AG10803 (cell line): ENCODE data around the gene RAB3C.

Source experiments
- DNase-seq: peaks from one replicate; pipeline ENCODE4 v3.0.0; 2010; ENCODE audit warnings: low read depth
- H3K4me3 ChIP-seq: 2 replicates; pipeline ENCODE4 v1.5.1; 2011; ENCODE audit warnings: mild to moderate bottlenecking, low read length, control low read depth
- TF ChIP-seq, protein P1 (sequence below): conservative IDR thresholded peaks from 2 replicates; pipeline ENCODE4 v1.5.1; 2011; ENCODE audit warnings: mild to moderate bottlenecking, low read length, control low read depth, inconsistent platforms

RAB3C gene

DNA sequence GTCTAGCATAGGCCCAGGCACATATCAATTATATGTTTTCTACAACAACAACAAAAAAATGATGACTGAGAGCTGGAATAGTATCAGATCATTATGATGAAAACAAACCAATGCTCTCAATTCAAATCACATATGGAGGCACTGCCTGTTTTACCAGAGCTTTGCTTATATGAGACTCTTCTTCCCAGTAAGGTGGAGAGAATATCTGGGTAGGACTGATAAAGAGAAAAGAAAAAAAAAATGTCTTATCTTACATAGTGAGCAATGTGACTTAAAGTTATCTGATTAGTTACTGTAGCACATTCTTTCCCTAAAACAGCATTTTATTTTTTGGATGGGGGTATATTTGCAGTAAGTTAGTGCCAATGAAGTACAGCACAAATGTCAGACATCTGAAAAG lies 154.8 kb downstream of the RAB3C start:
- DNase-seq: no peak
- TF ChIP-seq, protein P1, sequence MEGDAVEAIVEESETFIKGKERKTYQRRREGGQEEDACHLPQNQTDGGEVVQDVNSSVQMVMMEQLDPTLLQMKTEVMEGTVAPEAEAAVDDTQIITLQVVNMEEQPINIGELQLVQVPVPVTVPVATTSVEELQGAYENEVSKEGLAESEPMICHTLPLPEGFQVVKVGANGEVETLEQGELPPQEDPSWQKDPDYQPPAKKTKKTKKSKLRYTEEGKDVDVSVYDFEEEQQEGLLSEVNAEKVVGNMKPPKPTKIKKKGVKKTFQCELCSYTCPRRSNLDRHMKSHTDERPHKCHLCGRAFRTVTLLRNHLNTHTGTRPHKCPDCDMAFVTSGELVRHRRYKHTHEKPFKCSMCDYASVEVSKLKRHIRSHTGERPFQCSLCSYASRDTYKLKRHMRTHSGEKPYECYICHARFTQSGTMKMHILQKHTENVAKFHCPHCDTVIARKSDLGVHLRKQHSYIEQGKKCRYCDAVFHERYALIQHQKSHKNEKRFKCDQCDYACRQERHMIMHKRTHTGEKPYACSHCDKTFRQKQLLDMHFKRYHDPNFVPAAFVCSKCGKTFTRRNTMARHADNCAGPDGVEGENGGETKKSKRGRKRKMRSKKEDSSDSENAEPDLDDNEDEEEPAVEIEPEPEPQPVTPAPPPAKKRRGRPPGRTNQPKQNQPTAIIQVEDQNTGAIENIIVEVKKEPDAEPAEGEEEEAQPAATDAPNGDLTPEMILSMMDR: no peak

DNA sequence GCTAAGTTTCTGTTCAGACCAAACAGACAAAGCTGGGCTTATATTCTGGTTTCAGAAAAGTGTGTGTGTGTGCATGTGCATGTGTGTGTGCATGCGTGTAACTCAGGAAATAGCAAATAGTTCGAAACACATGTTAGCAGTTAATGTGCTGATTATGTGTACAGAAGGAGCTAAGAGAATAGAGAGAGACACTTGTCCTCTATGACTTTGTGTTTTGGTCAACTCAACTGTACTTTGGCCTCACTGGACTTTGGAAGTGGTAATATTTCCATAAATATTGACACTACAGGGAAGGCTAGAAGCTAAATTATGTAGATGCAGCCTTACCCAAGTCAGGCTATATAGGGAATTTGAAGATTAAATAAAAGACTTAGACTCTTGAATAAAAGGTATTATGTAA lies 155.5 kb downstream of the RAB3C start:
- DNase-seq: no peak
- no peak overlapping the region for H3K4me3 ChIP-seq
- TF ChIP-seq, protein P1: no peak

More for the DNA sequence above, 154.8 kb downstream of the RAB3C start:
- no peak overlapping the region for H3K4me3 ChIP-seq

DNA sequence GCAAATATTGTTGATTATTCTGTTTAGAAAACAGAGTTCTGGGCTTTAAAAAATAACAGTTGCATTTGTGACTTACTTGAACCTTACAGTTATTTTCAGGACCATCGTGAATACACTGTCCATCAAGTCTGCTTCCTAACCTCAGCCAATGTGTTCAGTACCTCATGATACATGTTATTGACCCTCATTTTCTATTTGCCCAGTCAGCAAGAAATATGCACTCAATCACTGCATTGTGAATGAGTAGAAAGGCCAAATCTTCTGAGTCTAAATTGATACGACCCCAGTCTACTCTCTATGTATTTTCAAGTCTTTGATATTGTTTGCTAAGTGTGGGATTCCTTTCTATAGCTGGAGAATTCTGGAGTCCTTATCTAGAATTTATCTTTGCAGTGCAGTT lies 156.2 kb downstream of the RAB3C start:
- TF ChIP-seq, protein P1: no peak
- no peak for DNase-seq
- H3K4me3 ChIP-seq: no peak overlapping the region

DNA sequence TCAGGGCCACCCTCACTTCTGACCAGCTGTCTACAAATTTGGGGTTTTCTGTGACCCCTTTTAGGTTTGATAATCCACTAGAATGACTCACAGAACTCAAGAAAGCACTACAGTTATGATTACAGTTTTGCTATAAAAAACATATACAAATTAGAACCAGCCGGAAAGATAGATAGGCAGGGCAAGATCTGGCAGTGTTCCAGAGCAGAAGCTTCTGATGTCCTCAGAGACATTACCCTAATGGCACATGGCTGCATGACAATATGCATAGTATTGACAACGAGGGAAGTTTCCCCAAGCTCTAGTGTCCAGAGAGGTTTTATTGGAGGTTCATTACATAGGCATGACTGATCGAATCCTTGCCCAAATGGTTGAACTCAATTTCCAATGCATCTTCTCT lies 158.1 kb downstream of the RAB3C start:
- TF ChIP-seq, protein P1: no peak
- DNase-seq: no peak
- H3K4me3 ChIP-seq: no peak overlapping the region

DNA sequence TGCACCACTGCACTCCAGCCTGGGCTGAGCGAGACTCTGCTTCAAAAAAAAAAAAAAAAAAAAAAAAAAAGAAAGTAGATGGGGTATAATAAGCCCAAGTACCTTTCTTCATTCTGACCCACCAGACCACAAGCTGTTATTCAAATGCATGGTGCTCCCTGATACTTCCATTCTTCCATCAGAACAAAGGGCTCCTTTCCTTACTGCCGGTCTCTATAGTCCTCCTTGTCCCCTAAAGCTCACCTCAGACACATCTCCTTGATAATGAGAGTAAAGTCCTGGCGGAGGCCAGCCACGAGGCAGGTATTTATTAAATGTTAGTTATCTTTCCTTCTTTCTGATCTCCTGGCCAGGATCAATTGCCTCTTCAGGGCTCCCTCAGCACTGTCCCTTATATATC lies 162.5 kb downstream of the RAB3C start:
- DNase-seq: no peak
- TF ChIP-seq, protein P1: no peak
- H3K4me3 ChIP-seq: no peak overlapping the region

DNA sequence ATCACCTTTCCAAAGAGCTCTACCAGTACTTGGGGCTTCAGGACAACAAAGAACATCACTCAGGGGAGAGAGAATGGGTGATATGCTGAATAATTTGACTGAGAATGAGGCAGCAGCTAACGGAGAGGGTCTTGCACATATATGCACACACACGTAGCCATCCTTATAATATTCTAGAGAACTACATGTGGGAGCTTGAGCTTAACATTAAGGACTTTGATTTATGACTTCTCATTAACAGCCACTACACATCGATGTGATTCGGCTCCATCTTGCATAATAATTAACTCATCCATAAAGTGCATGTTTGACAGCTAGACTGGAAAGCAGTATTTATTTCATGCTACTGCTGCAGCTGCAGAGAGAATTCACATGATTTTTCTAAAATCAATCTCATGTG lies 163.4 kb downstream of the RAB3C start:
- H3K4me3 ChIP-seq: no peak overlapping the region
- TF ChIP-seq, protein P1: no peak
- DNase-seq: no peak

DNA sequence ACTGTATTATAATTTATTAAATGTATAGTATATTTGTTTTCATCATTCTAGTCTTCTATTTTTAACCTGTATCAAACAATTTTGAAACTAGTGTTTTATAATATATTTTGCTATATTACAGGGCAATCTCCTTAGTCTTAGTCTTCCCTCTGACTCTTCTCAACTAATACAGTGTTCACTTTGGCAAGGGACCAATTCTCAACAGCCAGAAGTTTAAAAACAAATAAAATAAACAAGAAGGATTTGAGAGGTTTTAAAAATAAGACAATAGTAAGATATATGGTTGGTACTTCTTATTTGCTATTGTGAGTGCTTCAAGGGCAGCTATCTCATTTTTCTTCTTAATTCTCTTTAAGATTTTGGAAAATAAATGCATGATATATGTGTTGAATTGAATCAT lies 167.2 kb downstream of the RAB3C start:
- TF ChIP-seq, protein P1: no peak
- H3K4me3 ChIP-seq: no peak overlapping the region
- DNase-seq: no peak
